Mucosa of descending colon (tissue), 3 donors: ENCODE data around the gene COL13A1. TPM values are rescaled to one million over a fixed set of nuclear protein-coding genes. Genes with fewer than 3 reads are reported as not detected.

Experiments
- ATAC-seq: fragments of 200-7000 bp; cut with Tn5 transposase; one replicate; pipeline ENCODE4 v1.9.1; 2020; ENCODE audit warnings: mild to moderate bottlenecking, moderate library complexity
- DNase-seq, 3 donors: peaks; one replicate each; pipeline ENCODE4 v3.0.0-alpha.2; 2020
- H3K36me3 ChIP-seq: fragments of 200-600 bp; one replicate; pipeline ENCODE4 v1.8.0; 2021; ENCODE audit warnings: low read depth, mild to moderate bottlenecking
- H3K4me1 ChIP-seq: fragments of 200-600 bp; one replicate; pipeline ENCODE4 v1.8.0; 2021; ENCODE audit warnings: low read depth, mild to moderate bottlenecking
- H3K4me3 ChIP-seq: fragments of 200-600 bp; one replicate; pipeline ENCODE4 v1.8.0; 2021; ENCODE audit warnings: mild to moderate bottlenecking
- H3K9me3 ChIP-seq: fragments of 200-600 bp; one replicate; pipeline ENCODE4 v1.8.0; 2021; ENCODE audit warnings: mild to moderate bottlenecking
- intact Hi-C, 2 donors: fragments of 100-400 bp; cut with DNase I in 1 of 2; cut with micrococcal nuclease in 1 of 2; formaldehyde crosslinking; loops; one replicate each; pipeline versions ENCODE4 v1.11.0 to v1.11.1; 2022; cut with DNase I, micrococcal nuclease
- total RNA-seq, 3 donors: library from RNA; stranded (reverse); fragmentation: NEBNext Ultra II Directional in 2 of 3; extraction: Animal tissue kit (Norgen Biotek cat#: 25700) in 2 of 3; gene quantifications; one replicate each; pipeline versions ENCODE4 v1.2.1 to v1.2.4, GENCODE V29; 2021 to 2023
- TF ChIP-seq, protein P1 (sequence below): fragments of 200-600 bp; IDR thresholded peaks from one replicate; pipeline ENCODE4 v1.8.0; 2022; ENCODE audit warnings: antibody characterized with exemption, mild to moderate bottlenecking
- donor health status: DM: no; HTN: no; CAD: no; lungs with moderate emphysema.
- donor health status: DM: no; HTN: no; CAD: no.
- donor health status: DM: no; HTN: yes; CAD: no.

The COL13A1 gene
- total RNA-seq, 3 donors from 2014 or later, result 1.0 to 2.3 (median 1.0) TPM

DNA sequence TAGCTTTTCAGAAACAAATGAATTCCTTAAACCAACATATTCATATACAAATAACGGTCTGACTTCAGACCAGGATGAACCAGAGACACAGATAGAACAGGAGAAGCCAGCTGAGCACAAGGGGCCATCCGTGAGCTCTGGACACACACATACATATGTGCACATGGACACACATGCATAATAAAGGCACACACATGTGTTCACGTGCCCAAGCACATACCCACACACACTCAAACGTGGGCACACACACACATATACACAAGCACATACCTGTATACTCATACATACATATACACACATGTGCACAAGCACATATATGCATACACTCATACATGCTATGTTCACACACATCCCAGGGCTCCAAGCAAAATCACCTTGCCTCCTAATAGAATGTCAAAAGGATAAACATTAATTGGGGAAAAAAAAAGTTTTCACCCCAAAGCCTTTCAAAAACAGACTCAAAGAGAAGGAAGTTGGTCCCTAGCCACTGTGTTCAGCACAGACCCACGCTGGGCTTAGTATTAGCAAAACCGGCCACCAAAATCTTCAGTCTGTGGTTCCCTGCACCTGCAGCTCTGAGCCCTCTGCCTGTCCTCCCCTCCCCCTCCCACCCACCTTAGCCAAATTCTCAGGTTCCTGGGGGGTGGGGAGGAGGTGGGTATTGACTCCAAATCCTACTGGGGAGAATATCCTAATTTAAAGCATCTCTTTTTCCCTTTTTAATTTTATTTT, 150.5 kb downstream of the COL13A1 start:
- Histone ChIP-seq H3K4me1 (no peaks in the 10 kb centered on the region), H3K9me3 (no peaks in the 10 kb centered on the region), H3K36me3 (no peaks in the 10 kb centered on the region), H3K4me3 (no peak overlapping the region)
- TF ChIP-seq, protein P1, sequence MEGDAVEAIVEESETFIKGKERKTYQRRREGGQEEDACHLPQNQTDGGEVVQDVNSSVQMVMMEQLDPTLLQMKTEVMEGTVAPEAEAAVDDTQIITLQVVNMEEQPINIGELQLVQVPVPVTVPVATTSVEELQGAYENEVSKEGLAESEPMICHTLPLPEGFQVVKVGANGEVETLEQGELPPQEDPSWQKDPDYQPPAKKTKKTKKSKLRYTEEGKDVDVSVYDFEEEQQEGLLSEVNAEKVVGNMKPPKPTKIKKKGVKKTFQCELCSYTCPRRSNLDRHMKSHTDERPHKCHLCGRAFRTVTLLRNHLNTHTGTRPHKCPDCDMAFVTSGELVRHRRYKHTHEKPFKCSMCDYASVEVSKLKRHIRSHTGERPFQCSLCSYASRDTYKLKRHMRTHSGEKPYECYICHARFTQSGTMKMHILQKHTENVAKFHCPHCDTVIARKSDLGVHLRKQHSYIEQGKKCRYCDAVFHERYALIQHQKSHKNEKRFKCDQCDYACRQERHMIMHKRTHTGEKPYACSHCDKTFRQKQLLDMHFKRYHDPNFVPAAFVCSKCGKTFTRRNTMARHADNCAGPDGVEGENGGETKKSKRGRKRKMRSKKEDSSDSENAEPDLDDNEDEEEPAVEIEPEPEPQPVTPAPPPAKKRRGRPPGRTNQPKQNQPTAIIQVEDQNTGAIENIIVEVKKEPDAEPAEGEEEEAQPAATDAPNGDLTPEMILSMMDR, result no peak
- no peak for DNase-seq
- intact Hi-C loops, result no loop called here
- ATAC-seq, result no peak

GRCh38 chr10:69952821-69953221, 151.1 kb downstream of the COL13A1 start:
- TF ChIP-seq, protein P1, result no peak
- H3K9me3 ChIP-seq, result no peaks in the 10 kb centered on the region
- no peaks in the 10 kb centered on the region for H3K4me1 ChIP-seq
- intact Hi-C loops, result no loop called here
- DNase-seq, result no peak
- no peak for ATAC-seq
- no peak overlapping the region for H3K4me3 ChIP-seq
- H3K36me3 ChIP-seq, result no peaks in the 10 kb centered on the region

DNA sequence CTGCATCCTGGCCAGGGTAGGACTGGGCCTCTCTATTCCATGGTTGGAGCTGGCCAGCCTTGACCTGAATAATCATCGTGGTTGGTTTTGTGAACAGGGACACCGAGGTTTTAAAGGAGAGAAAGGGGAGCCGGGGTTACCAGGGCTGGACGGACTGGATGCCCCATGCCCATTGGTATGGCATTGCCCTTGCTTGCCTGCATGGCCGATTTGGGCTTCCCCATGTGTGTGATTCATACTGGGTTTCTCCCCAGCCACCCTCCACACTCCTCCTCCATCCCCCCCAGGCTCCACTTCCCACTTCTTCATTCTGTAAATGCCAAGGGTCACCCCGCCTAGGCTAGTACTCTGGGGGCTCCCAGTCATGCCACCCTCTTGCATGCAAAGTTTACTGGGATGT, 152.1 kb downstream of the COL13A1 start:
- DNase-seq (no peak), ATAC-seq (no peak)
- intact Hi-C loops, result no loop called here

DNA sequence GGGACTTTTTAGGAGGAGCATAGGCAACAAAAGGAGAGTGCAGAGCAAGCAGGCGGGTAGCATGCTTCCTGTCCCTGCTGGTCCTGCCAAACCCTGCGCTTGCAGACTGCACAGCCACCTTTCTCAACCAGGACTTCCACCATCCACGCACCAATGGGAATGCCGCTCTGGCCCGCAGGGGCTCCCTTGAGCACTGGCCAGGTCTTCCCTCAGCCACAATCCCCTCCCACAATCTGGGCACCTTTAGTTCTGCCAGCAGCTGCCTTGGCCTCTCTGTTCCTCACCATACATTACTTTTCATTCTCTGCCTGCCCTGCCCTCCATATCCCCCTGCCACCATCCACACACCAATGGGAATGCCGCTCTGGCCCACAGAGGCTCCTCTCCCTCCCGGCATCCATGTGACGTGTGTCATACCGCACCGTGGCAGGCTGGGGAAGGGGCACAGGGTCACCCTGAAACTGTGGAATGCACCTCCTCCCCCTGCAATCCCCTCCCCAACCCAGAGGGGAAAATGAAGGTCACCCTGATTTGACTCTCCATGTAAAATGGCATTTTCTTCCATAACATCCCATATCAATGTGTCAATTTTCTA, 153.6 kb downstream of the COL13A1 start:
- no peaks in the 10 kb centered on the region for H3K4me1 ChIP-seq
- H3K36me3 ChIP-seq, result no peaks in the 10 kb centered on the region
- H3K9me3 ChIP-seq, result no peaks in the 10 kb centered on the region
- TF ChIP-seq, protein P1, result no peak
- no peak for ATAC-seq
- no peak for DNase-seq
- intact Hi-C loops, result no loop called here
- no peak overlapping the region for H3K4me3 ChIP-seq

More for the DNA sequence above, 152.1 kb downstream of the COL13A1 start:
- Histone ChIP-seq H3K9me3 (no peaks in the 10 kb centered on the region), H3K36me3 (no peaks in the 10 kb centered on the region), H3K4me3 (no peak overlapping the region), H3K4me1 (no peaks in the 10 kb centered on the region)
- TF ChIP-seq, protein P1, result no peak

GRCh38 chr10:69955897-69956740, 154.4 kb downstream of the COL13A1 start:
- no peak for ATAC-seq
- no peak overlapping the region for H3K4me3 ChIP-seq
- DNase-seq, result no peak

More at GRCh38 chr10:69955897-69956740, 154.4 kb downstream of the COL13A1 start:
- H3K4me1 ChIP-seq, result peaks cover 6% of the 10 kb centered on the region
- intact Hi-C loops, result no loop called here
- H3K36me3 ChIP-seq, result no peaks in the 10 kb centered on the region
- TF ChIP-seq, protein P1, result no peak
- no peaks in the 10 kb centered on the region for H3K9me3 ChIP-seq
